Activated T-cell treated with anti-CD3 and anti-CD28 coated beads, Interleukin-2, amount 50 U/mL, for 4 hours (primary cell): ENCODE results near the gene OBI1. TPM values are rescaled to one million over a fixed set of nuclear protein-coding genes. Genes with fewer than 3 reads are reported as not detected.
A peak's percentile ranks its signal among the peaks of the same experiment; 100 is the strongest.

Experiments
- ATAC-seq, 2 donors: fragments of 200-7000 bp; cut with Tn5 transposase; one replicate each; pipeline ENCODE4 v1.10.0; 2021
- DNase-seq: peaks from one replicate; pipeline ENCODE4 v3.0.0-alpha.2; 2020
- H3K27me3 Mint-ChIP-seq: one replicate; pipeline ENCODE4 v1.8.0; 2021; ENCODE audit warnings: low read depth, mixed read lengths
- H3K36me3 Mint-ChIP-seq: one replicate; pipeline ENCODE4 v1.8.0; 2022; ENCODE audit warnings: mixed read lengths; ENCODE audit not compliant: insufficient read depth
- H3K4me1 Mint-ChIP-seq: one replicate; pipeline ENCODE4 v1.8.0; 2021; ENCODE audit warnings: low read depth, mixed read lengths
- H3K4me3 Mint-ChIP-seq: one replicate; pipeline ENCODE4 v1.8.0; 2021; ENCODE audit warnings: mild to moderate bottlenecking, moderate library complexity, mixed read lengths
- H3K9me3 Mint-ChIP-seq: one replicate; pipeline ENCODE4 v1.8.0; 2021; ENCODE audit warnings: mixed read lengths
- total RNA-seq, 3 donors: library from RNA; stranded (reverse); gene quantifications; one replicate each; pipeline ENCODE4 v1.2.1, GENCODE V29; 2021

OBI1 gene
- total RNA-seq, 3 donors from 2014 or later: 15.3 to 17.1 (median 15.6) TPM

DNA sequence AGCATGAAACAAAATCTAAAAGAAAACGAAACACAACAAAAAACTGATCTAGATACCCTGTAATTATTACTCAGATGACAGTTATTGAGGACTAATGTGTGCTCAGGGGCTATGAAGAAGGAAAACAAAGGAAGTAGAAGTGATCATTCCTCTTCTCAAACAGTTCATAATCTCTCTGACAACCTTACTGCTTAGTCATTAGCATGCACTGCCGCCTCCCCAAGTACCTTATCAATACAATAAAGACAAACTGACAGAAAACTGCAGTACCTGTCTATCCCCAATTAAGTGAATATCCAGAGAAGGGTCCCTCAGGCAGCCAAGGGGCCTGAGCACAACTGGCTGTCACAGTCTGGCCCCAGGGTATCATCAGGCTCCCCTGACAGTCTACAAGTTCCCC lies 33.6 kb downstream of the OBI1 start:
- peaks cover 69% of the 10 kb centered on the region for H3K36me3 Mint-ChIP-seq
- DNase-seq (no peak), ATAC-seq (no peak)
- no peak overlapping the region for H3K4me3 Mint-ChIP-seq
- H3K4me1 Mint-ChIP-seq: peaks cover 4% of the 10 kb centered on the region
- no peaks in the 10 kb centered on the region for H3K27me3 Mint-ChIP-seq
- no peaks in the 10 kb centered on the region for H3K9me3 Mint-ChIP-seq

DNA sequence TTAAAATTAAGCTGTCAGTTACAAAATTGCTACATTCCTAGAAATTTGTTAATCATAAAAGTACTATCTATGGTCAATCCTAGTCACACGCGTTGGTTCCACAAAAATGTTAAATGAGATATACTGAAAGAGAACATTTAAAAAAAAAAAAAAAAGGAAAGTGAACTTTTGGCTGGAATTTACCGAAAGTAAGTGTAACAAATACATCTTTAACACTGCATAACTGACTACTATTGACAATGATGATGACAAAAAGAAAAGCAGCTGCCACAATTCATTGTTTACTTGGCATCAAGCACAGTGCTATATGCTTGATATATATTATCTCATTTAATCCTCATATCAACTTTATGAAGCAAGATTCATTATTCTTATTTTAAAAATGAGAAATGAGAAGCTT lies 35.8 kb downstream of the OBI1 start:
- Mint-ChIP-seq H3K9me3 (no peaks in the 10 kb centered on the region), H3K27me3 (no peaks in the 10 kb centered on the region), H3K4me1 (peaks cover 4% of the 10 kb centered on the region), H3K36me3 (peaks cover 58% of the 10 kb centered on the region), H3K4me3 (no peak overlapping the region)
- no peak for DNase-seq
- ATAC-seq: no peak

- no peaks in the 10 kb centered on the region for H3K9me3 Mint-ChIP-seq
- no peak overlapping the region for H3K4me3 Mint-ChIP-seq
- H3K36me3 Mint-ChIP-seq: peaks cover 60% of the 10 kb centered on the region
- no peaks in the 10 kb centered on the region for H3K27me3 Mint-ChIP-seq
- no peaks in the 10 kb centered on the region for H3K4me1 Mint-ChIP-seq
- ATAC-seq (no peak), DNase-seq (no peak)
Measured at GRCh38 chr13:78620936-78621470, 38.0 kb downstream of the OBI1 start.

GRCh38 chr13:78618411-78618810 lies 40.5 kb downstream of the OBI1 start:
- Mint-ChIP-seq H3K36me3 (peaks cover 60% of the 10 kb centered on the region), H3K4me3 (no peak overlapping the region), H3K9me3 (no peaks in the 10 kb centered on the region), H3K4me1 (no peaks in the 10 kb centered on the region), H3K27me3 (no peaks in the 10 kb centered on the region)
- DNase-seq: no peak
- ATAC-seq: no peak

DNA sequence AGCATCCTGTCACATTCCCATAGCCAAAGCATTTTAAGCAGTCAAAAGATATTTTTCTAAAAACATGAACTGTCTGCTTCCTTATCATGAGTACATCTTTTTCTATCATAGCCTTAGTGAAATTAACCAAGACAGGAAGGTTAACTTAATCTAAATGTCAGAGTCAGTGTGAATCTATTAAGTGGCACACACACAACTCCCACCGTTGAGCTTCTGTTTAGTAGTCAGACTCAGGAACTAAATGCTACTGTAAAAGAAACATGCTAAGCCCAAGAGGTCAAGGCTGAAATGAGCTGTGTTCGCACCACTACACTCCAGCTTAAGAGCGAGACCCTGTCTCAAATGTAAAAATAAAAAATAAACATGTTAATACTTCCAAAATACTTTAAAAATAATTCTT lies 47.9 kb downstream of the OBI1 start:
- Mint-ChIP-seq H3K36me3 (peaks cover 15% of the 10 kb centered on the region), H3K27me3 (peaks cover 51% of the 10 kb centered on the region), H3K4me3 (no peak overlapping the region), H3K4me1 (peaks cover 24% of the 10 kb centered on the region), H3K9me3 (no peaks in the 10 kb centered on the region)
- DNase-seq (no peak), ATAC-seq (no peak)

- no peak for DNase-seq
- peaks cover 24% of the 10 kb centered on the region for H3K4me1 Mint-ChIP-seq
- peaks cover 58% of the 10 kb centered on the region for H3K27me3 Mint-ChIP-seq
- peaks cover 11% of the 10 kb centered on the region for H3K36me3 Mint-ChIP-seq
- no peaks in the 10 kb centered on the region for H3K9me3 Mint-ChIP-seq
- ATAC-seq: no peak
- no peak overlapping the region for H3K4me3 Mint-ChIP-seq
Measured at GRCh38 chr13:78610381-78610883, 48.5 kb downstream of the OBI1 start.

DNA sequence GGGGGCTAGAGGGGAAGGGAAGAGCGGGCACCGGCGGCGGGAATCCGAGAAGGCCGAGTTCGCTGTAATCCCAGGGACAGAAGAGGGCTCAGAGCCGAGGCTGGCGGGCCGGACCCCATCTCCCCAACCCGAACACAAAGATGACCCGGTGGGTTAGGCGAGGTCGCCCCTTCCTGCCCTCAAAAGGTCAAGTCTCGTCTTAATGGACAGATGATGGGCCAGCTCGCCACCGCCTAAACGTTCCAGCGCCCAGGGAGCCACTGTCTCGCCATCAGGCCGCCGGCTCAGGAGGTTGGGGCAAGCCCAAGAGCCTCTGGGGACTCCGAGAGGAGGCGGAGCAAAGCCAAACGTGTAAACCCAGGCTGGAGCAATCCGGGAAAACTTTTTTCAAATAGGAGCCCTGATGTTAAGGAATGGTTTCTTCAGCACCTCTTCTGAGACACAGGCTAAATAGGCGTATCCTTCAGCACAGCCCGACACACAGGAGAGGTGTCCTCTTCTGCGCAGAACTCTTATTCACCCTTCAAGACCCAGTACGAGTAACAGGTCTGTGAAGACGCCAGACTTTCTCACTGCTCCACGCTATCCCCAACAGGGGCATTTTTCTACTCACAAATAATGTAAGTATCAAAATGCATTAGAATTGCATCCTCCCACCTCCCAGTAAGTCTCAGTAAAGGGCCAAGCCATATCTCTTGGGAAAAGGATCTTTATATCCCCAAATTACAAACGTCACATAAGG lies 49.3 kb downstream of the OBI1 start:
- H3K4me3 Mint-ChIP-seq: peak overlapping the region; percentile 70
- DNase-seq (no peak), ATAC-seq (peak in 1 of 2 donors; percentile 19)

GRCh38 chr13:78608688-78609463 lies 50.1 kb downstream of the OBI1 start:
- Mint-ChIP-seq H3K36me3 (no peaks in the 10 kb centered on the region), H3K9me3 (no peaks in the 10 kb centered on the region), H3K27me3 (peaks cover 72% of the 10 kb centered on the region), H3K4me1 (peaks cover 25% of the 10 kb centered on the region), H3K4me3 (peak overlapping the region; percentile 70)
- no peak for DNase-seq
- no peak for ATAC-seq

More for the DNA sequence above, 49.3 kb downstream of the OBI1 start:
- Mint-ChIP-seq H3K27me3 (peaks cover 65% of the 10 kb centered on the region), H3K36me3 (peaks cover 3% of the 10 kb centered on the region), H3K4me1 (peaks cover 24% of the 10 kb centered on the region), H3K9me3 (no peaks in the 10 kb centered on the region)

DNA sequence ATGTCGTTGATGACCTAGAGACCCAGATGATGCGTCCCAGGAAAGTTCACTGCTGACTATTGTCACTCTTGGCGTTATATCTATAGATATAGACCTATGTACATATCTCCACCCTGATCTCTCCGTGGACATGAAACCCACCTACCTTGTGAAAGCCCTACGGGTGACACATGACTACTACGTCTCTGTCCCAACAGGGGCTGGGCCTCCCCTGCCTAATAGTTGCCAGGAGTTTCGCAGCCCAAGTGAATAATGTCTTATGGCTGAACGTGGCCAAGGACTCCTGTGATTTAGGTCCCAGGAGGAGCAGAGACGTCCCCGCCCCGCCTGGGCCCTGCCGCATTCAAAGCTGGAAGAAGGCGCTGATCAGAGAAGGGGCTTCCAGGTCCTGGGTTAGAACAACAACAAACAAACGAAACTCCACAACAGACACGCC lies 50.7 kb downstream of the OBI1 start:
- DNase-seq (no peak), ATAC-seq (no peak)
- Mint-ChIP-seq H3K4me1 (peaks cover 31% of the 10 kb centered on the region), H3K9me3 (no peaks in the 10 kb centered on the region), H3K27me3 (peaks cover 77% of the 10 kb centered on the region), H3K4me3 (peak overlapping the region; percentile 37), H3K36me3 (no peaks in the 10 kb centered on the region)

- peaks cover 80% of the 10 kb centered on the region for H3K27me3 Mint-ChIP-seq
- H3K9me3 Mint-ChIP-seq: no peaks in the 10 kb centered on the region
- no peak overlapping the region for H3K4me3 Mint-ChIP-seq
- H3K36me3 Mint-ChIP-seq: no peaks in the 10 kb centered on the region
- no peak for DNase-seq
- no peak for ATAC-seq
- H3K4me1 Mint-ChIP-seq: peaks cover 34% of the 10 kb centered on the region
Measured at GRCh38 chr13:78607409-78608251, 51.3 kb downstream of the OBI1 start.

GRCh38 chr13:78606471-78607408 lies 52.2 kb downstream of the OBI1 start:
- no peak overlapping the region for H3K4me3 Mint-ChIP-seq
- H3K27me3 Mint-ChIP-seq: peaks cover 81% of the 10 kb centered on the region
- H3K9me3 Mint-ChIP-seq: no peaks in the 10 kb centered on the region
- no peak for DNase-seq
- peaks cover 38% of the 10 kb centered on the region for H3K4me1 Mint-ChIP-seq
- no peaks in the 10 kb centered on the region for H3K36me3 Mint-ChIP-seq
- no peak for ATAC-seq

- peaks cover 44% of the 10 kb centered on the region for H3K4me1 Mint-ChIP-seq
Measured at GRCh38 chr13:78604782-78605611, 54.0 kb downstream of the OBI1 start.

More at GRCh38 chr13:78604782-78605611, 54.0 kb downstream of the OBI1 start:
- Mint-ChIP-seq H3K4me3 (no peak overlapping the region), H3K9me3 (no peaks in the 10 kb centered on the region), H3K27me3 (peaks cover 88% of the 10 kb centered on the region), H3K36me3 (no peaks in the 10 kb centered on the region)
- DNase-seq (no peak), ATAC-seq (no peak)
